ENCODE results near the gene RANGRF. TPM values are rescaled to one million over a fixed set of nuclear protein-coding genes. Genes with fewer than 3 reads are reported as not detected.
"Not testable (repeated sequence)": the region's sequence is repeated elsewhere in the genome, so short reads cannot be mapped to it uniquely, and the experiment has no call there.

Gene RANGRF, protein sequence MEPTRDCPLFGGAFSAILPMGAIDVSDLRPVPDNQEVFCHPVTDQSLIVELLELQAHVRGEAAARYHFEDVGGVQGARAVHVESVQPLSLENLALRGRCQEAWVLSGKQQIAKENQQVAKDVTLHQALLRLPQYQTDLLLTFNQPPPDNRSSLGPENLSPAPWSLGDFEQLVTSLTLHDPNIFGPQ
- 17.1 and 17.6 TPM in 2 replicates for total RNA-seq

DNA sequence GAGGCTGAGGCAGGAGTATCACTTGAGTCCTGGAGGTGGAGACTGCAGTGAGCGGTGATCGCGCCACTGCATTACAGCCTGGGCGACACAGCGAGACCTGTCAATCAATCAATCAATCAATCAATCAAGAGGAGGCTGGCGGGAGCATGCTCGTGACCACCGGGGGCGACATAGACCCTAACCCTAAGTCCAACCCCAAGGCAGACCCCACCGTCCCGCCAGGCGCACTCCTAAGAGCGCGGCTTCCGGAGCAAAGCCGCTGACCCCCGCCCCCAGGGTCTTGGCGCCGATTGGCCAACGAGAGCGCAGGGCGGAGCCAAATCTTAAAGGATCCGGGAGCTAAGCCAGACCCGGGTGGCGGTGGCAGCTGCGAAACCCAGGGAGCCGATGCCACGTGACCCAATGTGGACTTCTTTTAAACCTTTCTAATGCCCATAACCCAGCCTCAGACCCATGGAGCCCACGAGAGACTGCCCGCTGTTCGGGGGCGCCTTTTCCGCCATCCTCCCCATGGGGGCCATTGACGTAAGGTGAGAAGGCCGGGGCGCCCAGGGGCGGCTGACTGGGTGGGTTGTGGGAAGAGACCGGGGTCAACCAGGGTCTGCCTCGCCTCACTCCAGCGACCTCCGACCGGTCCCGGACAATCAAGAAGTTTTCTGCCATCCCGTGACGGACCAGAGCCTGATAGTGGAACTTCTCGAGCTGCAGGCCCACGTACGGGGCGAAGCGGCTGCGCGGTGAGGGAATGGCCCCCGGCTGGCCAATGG is at the start of gene RANGRF:
RANGRF (plus strand) TSS at position 335 of the 767 bp plus-strand sequence; CDS start at position 454, 119 bp downstream.
- DNase-seq (ENCODE audit: low read depth, low spot score), result no peak

GRCh38 chr17:8243827-8244226 is 44.6 kb upstream of the RANGRF start:
- DNase-seq (ENCODE audit: low read depth, low spot score), result no peak

- no peak for DNase-seq (ENCODE audit: low read depth, low spot score)
These were observed 43.7 kb upstream of the RANGRF start for GRCh38 chr17:8244768-8245167.

GRCh38 chr17:8248751-8249607 is 39.5 kb upstream of the RANGRF start, which contains the start of gene PFAS:
TSS of gene PFAS (plus strand) at chr17:8249289. CDS start at chr17:8253938, 4,649 bp downstream.
- DNase-seq (ENCODE audit: low read depth, low spot score), result peak; percentile 69

DNA sequence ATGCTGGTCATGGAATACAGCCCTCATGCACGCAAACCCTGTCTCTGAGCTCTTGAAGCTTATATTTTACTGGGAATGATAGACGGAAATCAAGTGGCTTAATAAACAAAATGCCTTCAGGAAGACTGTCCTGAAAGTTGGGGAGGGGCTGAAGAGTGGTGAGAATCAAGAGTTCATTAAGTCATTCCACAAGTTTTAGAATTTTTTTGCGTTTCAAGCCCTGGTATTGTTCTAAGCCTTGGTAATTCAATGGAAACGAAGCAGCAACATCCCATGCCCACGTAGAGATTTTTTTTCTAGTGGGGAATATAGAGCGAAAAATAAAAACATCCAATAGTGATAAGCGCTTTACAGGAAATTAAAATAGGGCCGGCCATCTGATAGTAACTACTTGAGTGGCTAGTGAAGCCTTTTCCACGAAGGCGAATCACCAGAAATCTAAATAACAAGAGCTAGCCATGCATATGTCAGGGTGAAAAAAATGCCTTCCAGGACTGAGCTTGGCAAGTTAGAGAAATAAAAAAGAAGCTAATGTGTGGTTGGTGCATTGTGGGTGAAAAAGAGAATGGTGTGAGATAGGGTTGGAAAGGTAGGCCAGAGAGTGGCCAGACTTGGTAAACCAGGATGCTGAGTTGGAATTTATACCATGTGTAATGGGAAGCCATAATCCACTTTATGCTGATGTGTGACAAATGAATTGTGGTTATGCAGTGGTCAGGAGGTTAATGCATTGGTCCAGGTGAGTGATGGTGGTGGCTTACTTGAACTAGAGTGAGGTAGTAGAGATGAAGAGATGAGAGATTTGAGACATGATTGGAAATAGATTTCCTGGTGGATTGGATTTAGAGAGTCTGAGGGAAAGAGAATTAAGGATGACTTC is 38.6 kb upstream of the RANGRF start:
- no peak for DNase-seq (ENCODE audit: low read depth, low spot score)

- DNase-seq (ENCODE audit: low read depth, low spot score), result not testable (repeated sequence)
These were observed 37.1 kb upstream of the RANGRF start for GRCh38 chr17:8251411-8251810.

GRCh38 chr17:8253801-8254200 is 34.7 kb upstream of the RANGRF start:
- DNase-seq (ENCODE audit: low read depth, low spot score), result no peak

DNA sequence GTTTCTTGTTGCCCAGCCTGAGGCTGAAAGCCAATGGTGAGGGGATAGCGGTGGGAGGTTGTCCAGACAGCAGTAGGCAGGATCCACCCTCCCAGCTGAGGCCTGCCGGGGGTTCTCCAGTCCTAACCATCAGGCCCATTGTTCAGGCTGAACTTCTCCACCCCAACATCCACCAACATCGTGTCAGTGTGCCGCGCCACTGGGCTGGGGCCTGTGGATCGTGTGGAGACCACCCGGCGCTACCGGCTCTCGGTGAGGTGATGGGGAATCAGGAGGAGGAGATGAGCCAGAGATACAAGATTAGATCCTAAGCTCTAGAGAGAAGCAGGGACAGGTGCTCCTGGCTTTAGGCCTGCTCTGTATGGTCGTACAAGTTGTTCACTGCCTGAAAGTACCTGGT is 33.6 kb upstream of the RANGRF start:
- DNase-seq (ENCODE audit: low read depth, low spot score), result no peak

DNA sequence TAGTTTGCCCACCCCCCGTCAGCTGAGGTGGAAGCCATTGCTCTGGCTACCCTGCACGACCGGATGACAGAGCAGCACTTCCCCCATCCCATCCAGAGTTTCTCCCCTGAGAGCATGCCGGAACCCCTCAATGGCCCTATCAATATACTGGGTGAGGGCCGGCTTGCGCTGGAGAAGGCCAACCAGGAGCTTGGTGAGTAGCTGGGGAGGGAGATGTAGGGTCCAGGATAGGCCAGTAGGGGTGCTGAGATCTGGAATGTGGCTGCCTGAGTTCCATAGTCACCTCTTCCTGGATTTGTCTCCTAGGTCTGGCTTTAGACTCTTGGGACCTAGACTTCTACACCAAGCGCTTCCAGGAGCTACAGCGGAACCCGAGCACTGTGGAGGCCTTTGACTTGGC is 33.0 kb upstream of the RANGRF start:
- no peak for DNase-seq (ENCODE audit: low read depth, low spot score)

DNA sequence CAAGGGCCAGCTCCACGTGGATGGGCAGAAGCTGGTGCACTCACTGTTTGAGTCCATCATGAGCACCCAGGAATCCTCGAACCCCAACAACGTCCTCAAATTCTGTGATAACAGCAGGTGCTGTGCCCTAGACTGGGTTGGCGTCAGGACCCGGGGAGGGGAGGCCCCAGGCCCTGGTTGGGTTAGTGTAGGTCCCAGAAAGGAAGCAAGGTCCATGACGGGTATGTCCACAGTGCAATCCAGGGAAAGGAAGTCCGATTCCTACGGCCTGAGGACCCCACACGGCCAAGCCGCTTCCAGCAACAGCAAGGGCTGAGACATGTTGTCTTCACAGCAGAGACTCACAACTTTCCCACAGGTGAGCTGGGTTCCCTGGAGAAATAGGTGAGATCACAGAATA is 32.2 kb upstream of the RANGRF start:
- DNase-seq (ENCODE audit: low read depth, low spot score), result no peak

GRCh38 chr17:8256691-8257090 is 31.8 kb upstream of the RANGRF start:
- no peak for DNase-seq (ENCODE audit: low read depth, low spot score)

DNA sequence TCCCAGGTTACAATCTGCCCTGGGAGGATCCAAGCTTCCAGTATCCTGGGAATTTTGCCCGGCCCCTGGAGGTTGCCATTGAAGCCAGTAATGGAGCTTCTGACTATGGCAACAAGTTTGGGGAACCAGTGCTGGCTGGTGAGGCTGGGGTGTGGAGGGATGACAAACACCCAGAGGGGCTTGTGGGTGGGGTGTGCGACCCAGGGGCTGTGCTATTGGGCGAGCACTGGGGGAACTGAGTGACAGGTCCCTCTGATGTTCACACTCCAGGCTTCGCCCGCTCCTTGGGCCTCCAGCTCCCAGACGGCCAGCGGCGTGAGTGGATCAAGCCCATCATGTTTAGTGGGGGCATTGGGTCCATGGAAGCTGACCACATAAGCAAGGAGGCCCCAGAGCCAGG is 30.7 kb upstream of the RANGRF start:
- DNase-seq (ENCODE audit: low read depth, low spot score), result no peak

DNA sequence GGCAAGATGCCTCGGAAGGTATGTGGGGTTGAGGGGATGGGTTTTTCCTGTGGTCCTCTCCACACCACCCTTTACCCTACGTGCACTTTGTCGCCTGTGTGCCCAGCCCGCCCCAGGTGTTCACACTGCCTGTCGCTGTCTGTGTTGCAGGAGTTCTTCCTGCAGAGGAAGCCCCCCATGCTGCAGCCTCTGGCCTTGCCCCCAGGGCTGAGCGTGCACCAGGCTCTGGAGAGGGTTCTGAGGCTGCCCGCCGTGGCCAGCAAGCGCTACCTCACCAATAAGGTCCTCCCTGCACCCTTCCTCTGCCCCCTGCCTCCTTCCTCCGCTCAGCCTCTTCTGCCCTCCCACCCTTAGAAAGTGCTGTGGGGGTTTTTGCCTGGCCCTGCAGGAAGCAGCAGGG is 24.1 kb upstream of the RANGRF start:
- no peak for DNase-seq (ENCODE audit: low read depth, low spot score)

DNA sequence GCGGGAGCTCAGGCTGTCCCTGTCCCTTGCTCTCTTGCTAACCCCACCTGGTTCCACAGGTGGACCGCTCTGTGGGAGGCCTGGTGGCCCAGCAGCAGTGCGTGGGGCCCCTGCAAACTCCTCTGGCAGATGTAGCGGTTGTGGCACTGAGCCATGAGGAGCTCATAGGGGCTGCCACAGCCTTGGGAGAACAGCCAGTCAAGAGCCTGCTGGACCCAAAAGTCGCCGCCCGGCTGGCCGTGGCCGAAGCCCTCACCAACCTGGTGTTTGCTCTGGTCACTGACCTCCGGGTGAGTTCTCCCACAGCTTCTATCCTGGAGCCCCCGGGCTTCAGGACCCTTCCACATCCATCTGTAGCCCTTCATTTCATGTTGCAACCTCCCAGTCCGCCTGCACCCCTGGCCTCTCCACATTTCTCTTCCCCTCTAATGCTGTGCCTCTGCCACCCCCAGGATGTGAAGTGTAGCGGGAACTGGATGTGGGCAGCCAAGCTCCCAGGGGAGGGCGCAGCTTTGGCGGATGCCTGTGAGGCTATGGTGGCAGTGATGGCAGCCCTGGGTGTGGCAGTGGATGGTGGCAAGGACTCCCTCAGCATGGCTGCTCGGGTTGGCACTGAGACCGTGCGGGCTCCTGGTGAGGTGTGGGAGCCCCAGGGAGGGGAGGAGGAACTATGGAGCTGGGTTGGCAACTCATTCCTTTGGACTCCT is 23.5 kb upstream of the RANGRF start:
- no peak for DNase-seq (ENCODE audit: low read depth, low spot score)

DNA sequence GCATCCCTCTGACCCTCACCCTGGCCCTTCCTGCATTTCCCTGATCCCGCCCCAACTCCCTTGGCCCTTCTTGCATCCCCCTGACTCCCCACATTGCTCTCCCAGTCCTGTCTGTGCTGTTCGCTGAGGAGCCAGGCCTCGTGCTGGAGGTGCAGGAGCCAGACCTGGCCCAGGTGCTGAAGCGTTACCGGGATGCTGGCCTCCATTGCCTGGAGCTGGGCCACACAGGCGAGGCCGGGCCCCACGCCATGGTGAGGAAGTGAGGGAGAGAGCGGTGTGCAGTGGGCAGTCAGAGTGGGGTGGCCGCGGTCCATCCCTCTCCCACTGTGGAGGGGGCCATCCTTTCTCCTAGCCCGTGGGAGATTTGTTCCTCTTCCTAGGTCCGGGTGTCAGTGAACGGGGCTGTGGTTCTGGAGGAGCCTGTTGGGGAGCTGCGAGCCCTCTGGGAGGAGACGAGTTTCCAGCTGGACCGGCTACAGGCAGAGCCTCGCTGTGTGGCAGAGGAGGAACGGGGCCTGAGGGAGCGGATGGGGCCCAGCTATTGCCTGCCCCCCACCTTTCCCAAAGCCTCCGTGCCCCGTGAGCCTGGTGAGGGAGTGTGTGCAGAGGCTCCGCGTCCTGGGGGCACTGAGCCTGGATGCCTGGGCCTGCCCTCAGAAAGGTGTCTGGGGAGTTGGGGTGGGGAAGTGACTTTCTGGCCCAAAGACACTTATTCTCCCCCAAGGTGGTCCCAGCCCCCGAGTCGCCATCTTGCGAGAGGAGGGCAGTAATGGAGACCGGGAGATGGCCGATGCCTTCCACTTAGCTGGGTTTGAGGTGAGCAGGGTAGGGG is 21.6 kb upstream of the RANGRF start:
- no peak for DNase-seq (ENCODE audit: low read depth, low spot score)

- no peak for DNase-seq (ENCODE audit: low read depth, low spot score)
These were observed 20.9 kb upstream of the RANGRF start for GRCh38 chr17:8267480-8268147.

DNA sequence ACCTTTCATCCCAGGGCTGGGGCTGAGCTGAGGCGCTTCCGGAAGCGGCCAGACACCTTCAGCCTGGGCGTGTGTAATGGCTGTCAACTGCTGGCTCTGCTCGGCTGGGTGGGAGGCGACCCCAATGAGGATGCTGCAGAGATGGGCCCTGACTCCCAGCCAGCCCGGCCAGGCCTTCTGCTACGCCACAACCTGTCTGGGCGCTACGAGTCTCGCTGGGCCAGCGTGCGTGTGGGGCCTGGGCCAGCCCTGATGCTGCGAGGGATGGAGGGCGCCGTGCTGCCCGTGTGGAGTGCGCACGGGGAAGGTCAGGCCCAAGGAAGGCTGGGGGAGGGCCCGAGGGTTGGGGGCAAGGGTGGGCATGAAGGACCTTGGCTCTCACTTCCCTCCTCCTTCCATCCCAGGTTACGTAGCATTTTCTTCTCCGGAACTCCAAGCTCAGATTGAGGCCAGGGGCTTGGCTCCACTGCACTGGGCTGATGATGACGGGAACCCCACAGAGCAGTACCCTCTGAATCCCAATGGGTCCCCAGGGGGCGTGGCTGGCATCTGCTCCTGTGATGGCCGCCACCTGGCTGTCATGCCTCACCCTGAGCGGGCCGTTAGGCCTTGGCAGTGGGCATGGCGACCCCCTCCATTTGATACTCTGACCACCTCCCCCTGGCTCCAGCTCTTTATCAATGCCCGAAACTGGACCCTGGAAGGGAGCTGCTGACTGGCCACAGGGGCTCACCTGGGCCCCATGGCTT is 19.7 kb upstream of the RANGRF start:
- no peak for DNase-seq (ENCODE audit: low read depth, low spot score)

- no peak for DNase-seq (ENCODE audit: low read depth, low spot score)
These were observed 16.0 kb upstream of the RANGRF start for GRCh38 chr17:8272421-8272820.
